GM18505 (cell line): ENCODE measurements around the gene NEURL1B.

Experiments used
- ATAC-seq: cut with Tn5 transposase; IDR thresholded peaks from one replicate; pipeline ENCODE4 v1.9.1; 2021; ENCODE audit not compliant: unreplicated experiment
- POLR2A ChIP-seq: IDR thresholded peaks from 4 replicates; pipeline ENCODE4 v1.6.1; 2011; ENCODE audit warnings: borderline replicate concordance; ENCODE audit not compliant: insufficient read depth, insufficient read length; ENCODE audit errors: extremely low read depth

NEURL1B gene

GRCh38 chr5:172735141-172735831 lies 94.2 kb downstream of the NEURL1B start:
- ATAC-seq: no peak
- TF ChIP-seq POLR2A: no peak

DNA sequence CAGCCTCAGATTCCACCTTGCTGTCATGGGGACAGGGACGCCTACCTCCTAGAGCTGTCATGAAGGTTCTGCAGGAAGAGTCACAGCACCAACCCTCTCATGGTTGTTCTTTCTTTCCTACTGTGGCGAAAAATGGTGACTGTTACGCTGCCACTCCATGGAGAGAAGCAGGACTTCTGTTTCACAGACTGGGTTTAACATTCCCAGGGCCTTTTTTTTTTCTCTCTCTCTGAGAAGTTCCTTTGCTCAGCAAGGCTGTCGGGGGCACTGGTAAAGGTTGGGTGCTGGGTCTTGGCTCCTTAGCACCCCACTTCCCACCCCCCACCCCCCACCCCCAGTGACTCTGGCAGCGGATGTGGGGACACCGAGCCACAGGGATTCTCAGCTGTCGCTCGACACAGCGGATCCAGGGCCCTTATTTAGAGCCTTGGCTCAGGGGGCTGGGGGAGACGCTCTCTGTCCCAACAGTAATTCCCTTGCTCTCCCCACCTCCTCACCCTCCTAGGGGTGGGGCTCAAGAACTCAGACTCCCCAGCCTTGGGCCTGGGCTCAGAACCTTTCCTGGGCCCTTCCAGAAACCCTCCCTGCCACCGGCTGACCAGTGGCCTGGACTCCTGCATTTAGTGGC lies 95.6 kb downstream of the NEURL1B start:
- no peak for TF ChIP-seq POLR2A
- ATAC-seq: no peak

DNA sequence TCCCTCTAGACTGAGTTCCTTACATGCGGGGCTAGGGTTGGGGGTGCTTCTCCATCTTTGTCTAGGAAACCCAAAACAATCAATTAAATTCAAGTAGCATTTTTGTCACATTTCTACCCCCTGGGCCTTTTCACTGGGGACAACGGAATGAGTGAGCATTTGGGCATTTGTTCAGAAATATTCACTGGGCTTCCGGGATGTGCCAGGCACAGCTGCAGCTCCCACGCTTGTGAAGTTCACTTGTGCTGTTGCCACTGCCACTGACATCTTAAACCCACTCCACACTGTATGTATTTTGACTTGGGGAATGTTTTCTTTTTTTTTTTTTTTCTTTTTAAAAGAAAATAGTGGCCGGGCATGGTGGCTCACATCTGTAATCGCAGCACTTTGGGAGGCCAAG lies 98.3 kb downstream of the NEURL1B start:
- TF ChIP-seq POLR2A: no peak
- no peak for ATAC-seq

GRCh38 chr5:172740428-172741205 lies 99.6 kb downstream of the NEURL1B start:
- ATAC-seq: no peak
- no peak for TF ChIP-seq POLR2A
